K562 (cell line): ENCODE results near the gene LYPLA2. TPM values are rescaled to one million over a fixed set of nuclear protein-coding genes. Genes with fewer than 3 reads are reported as not detected.
A peak's percentile ranks its signal among the peaks of the same experiment; 100 is the strongest.

ENCODE experiments used
- ATAC-seq: fragments of 200-7000 bp; cut with Tn5 transposase; 3 replicates; pipeline ENCODE4 v1.9.1; 2020; ENCODE audit warnings: moderate library complexity
- BruUV-seq: library from RNA; stranded (reverse); fragments of 400-500 nt; replicated peaks from 2 replicates; lab custom pipeline; 2021; lab: Mats Ljungman, UMichigan
- CTCF ChIA-PET: fragments of 300-600 bp; formaldehyde crosslinking; extraction: SDS; loops from one replicate; lab custom pipeline; 2021; ENCODE audit warnings: low intra/inter-chr PET ratio; lab: Yijun Ruan, JAX
- POLR2A ChIA-PET: fragments of 300-600, 350-650 bp; sonication (Branson Sonifier 250); formaldehyde crosslinking; extraction: SDS; loops from one replicate; lab custom pipeline; 2021; ENCODE audit warnings: antibody characterized with exemption, inconsistent platforms; lab: Yijun Ruan, JAX
- DNase-seq, 4 experiments: peaks; one replicate each; pipeline versions ENCODE4 v3.0.0 to v3.0.0-alpha.2; 2011 to 2018; ENCODE audit warnings: low spot score in 3 of 4, mixed read lengths in 3 of 4; ENCODE audit errors: extremely low read depth in 1 of 4
- FAIRE-seq: peaks from 2 replicates; lab custom pipeline; 2011; peaks lifted over from hg19 to GRCh38; lab: Jason Lieb, UNC
- H2AFZ ChIP-seq: 2 replicates; pipeline ENCODE4 v1.6.0; 2011; ENCODE audit warnings: low read depth, low read length, control low read depth, inconsistent platforms
- H3K27ac ChIP-seq: fragments of 200-600 bp; 3 replicates; pipeline ENCODE4 v1.8.0; 2011; ENCODE audit warnings: low read depth, mild to moderate bottlenecking, control low read depth, inconsistent platforms, low read length, moderate library complexity, mixed read lengths; ENCODE audit errors: extremely low read depth
- H3K27me3 ChIP-seq, 2 experiments: fragments of 300-600 bp in 1 of 2; 2 replicates in 1 of 2; 3 replicates in 1 of 2; pipeline versions ENCODE4 v1.6.0 to v1.8.0; 2011; ENCODE audit warnings: inconsistent platforms in 2 of 2, low read length in 2 of 2, mild to moderate bottlenecking in 1 of 2, mixed read lengths in 1 of 2, moderate library complexity in 1 of 2; ENCODE audit not compliant: control insufficient read depth in 2 of 2, insufficient read depth in 2 of 2
- H3K36me3 ChIP-seq: fragments of 300-600 bp; 3 replicates; pipeline ENCODE4 v1.8.0; 2011; ENCODE audit warnings: mild to moderate bottlenecking, low read length, inconsistent platforms; ENCODE audit not compliant: control insufficient read depth, insufficient read depth
- H3K4me1 ChIP-seq, 2 experiments: fragments of 200-600 bp in 1 of 2; replicated peaks in 1 of 2; 2 replicates in 1 of 2; 3 replicates in 1 of 2; pipeline versions ENCODE4 v1.5.1 to v1.8.0; 2011; ENCODE audit warnings: inconsistent platforms in 2 of 2, low read length in 2 of 2, mild to moderate bottlenecking in 1 of 2, mixed read lengths in 1 of 2, moderate library complexity in 1 of 2; ENCODE audit not compliant: control insufficient read depth in 2 of 2, insufficient read depth in 2 of 2
- H3K4me2 ChIP-seq: 2 replicates; pipeline ENCODE4 v1.6.1; 2011; ENCODE audit warnings: low read length, control low read depth, inconsistent platforms, mixed read lengths; ENCODE audit not compliant: insufficient read depth
- H3K4me3 ChIP-seq: fragments of 200-600 bp; sonication (generic), shearing (Covaris generic); 2 replicates; pipeline ENCODE4 v1.5.1; 2016; ENCODE audit warnings: control low read depth, inconsistent platforms
- H3K79me2 ChIP-seq: fragments of 200-600 bp; 3 replicates; pipeline ENCODE4 v1.8.0; 2011; ENCODE audit warnings: low read length, inconsistent platforms; ENCODE audit not compliant: control insufficient read depth, insufficient read depth
- H3K9ac ChIP-seq, 2 experiments: 2 replicates each; pipeline versions ENCODE4 v1.6.0 to v1.6.1; 2011; ENCODE audit warnings: low read depth in 2 of 2, low read length in 2 of 2, control low read depth in 1 of 2, inconsistent platforms in 1 of 2, mild to moderate bottlenecking in 1 of 2, mixed read lengths in 1 of 2; ENCODE audit not compliant: insufficient read depth in 1 of 2
- H3K9me1 ChIP-seq: one replicate; pipeline ENCODE4 v1.6.0; 2011; ENCODE audit warnings: inconsistent platforms, mild to moderate bottlenecking, low read length, moderate library complexity; ENCODE audit not compliant: control insufficient read depth, insufficient read depth
- H3K9me3 ChIP-seq: replicated peaks from 2 replicates; pipeline ENCODE4 v1.5.1; 2011; ENCODE audit warnings: low read depth, low read length, inconsistent platforms; ENCODE audit not compliant: control insufficient read depth, insufficient read depth
- H4K20me1 ChIP-seq: replicated peaks from 2 replicates; pipeline ENCODE4 v1.6.1; 2011; ENCODE audit warnings: low read length, inconsistent platforms, mixed read lengths; ENCODE audit not compliant: control insufficient read depth, insufficient read depth
- ARID4B ChIP-seq: sonication (generic); formaldehyde crosslinking; IDR thresholded peaks from 2 replicates; pipeline ENCODE4 v1.8.0; 2022; ENCODE audit warnings: mild to moderate bottlenecking, missing genetic modification reagents
- BHLHE40 ChIP-seq: IDR thresholded peaks from 2 replicates; pipeline ENCODE4 v1.6.1; 2011; ENCODE audit warnings: low read length, improper control_type of control experiment
- E2F6 ChIP-seq, 2 experiments: IDR thresholded peaks; 2 replicates each; pipeline ENCODE4 v1.6.1; 2011; ENCODE audit warnings: borderline replicate concordance in 1 of 2, control low read depth in 1 of 2, low read depth in 1 of 2, low read length in 1 of 2, mild to moderate bottlenecking in 1 of 2, mixed read lengths in 1 of 2, moderate library complexity in 1 of 2; ENCODE audit not compliant: insufficient read depth in 1 of 2, insufficient read length in 1 of 2, poor library complexity in 1 of 2, severe bottlenecking in 1 of 2; ENCODE audit errors: extremely low read depth in 1 of 2
- EGR1 ChIP-seq: fragments of 450-650 bp; conservative IDR thresholded peaks from 2 replicates; pipeline ENCODE4 v1.6.1; 2017; ENCODE audit warnings: mild to moderate bottlenecking
- FOXK2 ChIP-seq, 2 experiments: fragments of 450-650 bp; IDR thresholded peaks in 1 of 2; conservative IDR thresholded peaks in 1 of 2; 2 replicates each; pipeline ENCODE4 v1.6.1; 2016; ENCODE audit warnings: low read depth in 2 of 2, mild to moderate bottlenecking in 1 of 2
- HDAC1 ChIP-seq, 2 experiments: fragments of 450-650 bp; IDR thresholded peaks; 2 replicates each; pipeline ENCODE4 v1.6.1; 2016 to 2017; ENCODE audit warnings: inconsistent platforms in 1 of 2, mild to moderate bottlenecking in 1 of 2, moderate library complexity in 1 of 2
- KLF13 ChIP-seq: fragments of 450-650 bp; IDR thresholded peaks from 2 replicates; pipeline ENCODE4 v1.6.1; 2016; ENCODE audit warnings: missing genetic modification characterization, low read depth, mild to moderate bottlenecking, missing compliant biosample characterization, moderate library complexity, borderline replicate concordance
- KLF16 ChIP-seq: IDR thresholded peaks from 2 replicates; pipeline ENCODE4 v1.6.1; 2016; ENCODE audit warnings: antibody characterized with exemption
- MXI1 ChIP-seq: IDR thresholded peaks from 2 replicates; pipeline ENCODE4 v1.6.1; 2011; ENCODE audit warnings: low read depth, mild to moderate bottlenecking, improper control_type of control experiment, low read length
- MYC ChIP-seq, 2 experiments: fragments of 250-450 bp in 1 of 2; sonication (Bioruptor Pico) in 1 of 2; IDR thresholded peaks; 2 replicates each; pipeline versions ENCODE4 v1.5.1 to v1.6.1; 2012 to 2021; ENCODE audit warnings: low read depth in 2 of 2, borderline replicate concordance in 1 of 2, improper control_type of control experiment in 1 of 2, low read length in 1 of 2, mild to moderate bottlenecking in 1 of 2, moderate library complexity in 1 of 2
- NFIC ChIP-seq: fragments of 450-650 bp; IDR thresholded peaks from 2 replicates; pipeline ENCODE4 v1.6.1; 2017; ENCODE audit warnings: mild to moderate bottlenecking, inconsistent platforms
- NRF1 ChIP-seq, 2 experiments: fragments of 450-650 bp; IDR thresholded peaks in 1 of 2; conservative IDR thresholded peaks in 1 of 2; 2 replicates each; pipeline ENCODE4 v1.6.1; 2014; ENCODE audit warnings: mild to moderate bottlenecking in 2 of 2
- RB1 ChIP-seq: fragments of 450-650 bp; IDR thresholded peaks from 2 replicates; pipeline ENCODE4 v1.6.1; 2017; ENCODE audit warnings: low read depth, mild to moderate bottlenecking
- RBM17 ChIP-seq: fragments of 200-400 bp; formaldehyde crosslinking; IDR thresholded peaks from 2 replicates; pipeline ENCODE4 v1.6.1; 2017; ENCODE audit warnings: low read depth, mild to moderate bottlenecking, low read length, borderline replicate concordance
- RCOR1 ChIP-seq, 2 experiments: IDR thresholded peaks; 2 replicates each; pipeline ENCODE4 v1.6.1; 2012; ENCODE audit warnings: low read depth in 2 of 2, low read length in 2 of 2, borderline replicate concordance in 1 of 2, improper control_type of control experiment in 1 of 2
- SAP30 ChIP-seq: fragments of 200-600 bp; sonication (generic); IDR thresholded peaks from 2 replicates; pipeline ENCODE4 v1.6.1; 2012; ENCODE audit warnings: borderline replicate concordance, low read depth, mild to moderate bottlenecking, moderate library complexity, low read length, control low read depth, inconsistent platforms; ENCODE audit not compliant: insufficient read depth, poor library complexity, severe bottlenecking
- WGBS: fragments of 100-300 bp; shearing (Covaris generic); methylation state at CpG from one replicate; pipeline ENCODE4 v1.1.6; 2016; ENCODE audit warnings: low coverage, mixed read lengths; ENCODE audit not compliant: insufficient coverage; ENCODE audit errors: missing lambda C conversion rate; 5-methylcytosine and 5-hydroxymethylcytosine counted together
- in situ Hi-C: fragments of 300-500 bp; cut with MboI; formaldehyde crosslinking; loops from 4 replicates; pipeline ENCODE4 v1.15.0; 2018; ENCODE audit warnings: inconsistent platforms, mixed read lengths
- intact Hi-C: fragments of 100-400 bp; cut with micrococcal nuclease; formaldehyde crosslinking; loops from 2 replicates; pipeline ENCODE4 v1.14.2; 2022
- polyA plus RNA-seq, 8 experiments: library from polyadenylated mRNA; depleted of rRNA in 4 of 8; stranded (reverse) in 5 of 8; unstranded in 3 of 8; fragments of >200 nt; fragmentation: Nextera tagmentation in 2 of 8; fragmentation: Illumina TruSeq in 1 of 8; extraction: Ambion mirVana in 2 of 8; extraction: Trizol in 1 of 8; gene quantifications; 2 replicates each; pipeline versions ENCODE4 v1.2.1 to v1.2.3, GENCODE V29; 2011 to 2014; ENCODE audit warnings: inconsistent platforms in 1 of 8, missing spikeins in 1 of 8
- total RNA-seq, 7 experiments: library from RNA; depleted of rRNA in 6 of 7; stranded (reverse); fragments of >200 nt in 6 of 7; fragmentation: Illumina TruSeq in 2 of 7; extraction: Trizol in 2 of 7; gene quantifications; 2 replicates each; pipeline versions ENCODE4 v1.2.1 to v1.2.3, GENCODE V29; 2011 to 2021; ENCODE audit warnings: low replicate concordance in 1 of 7

The LYPLA2 gene
- total and polyA plus RNA-seq, 9 of the 15 experiments (the other 6 are each of a cell fraction or from before 2014, with no cell fraction given), result 3.9 to 128 (median 60.1) TPM

- POLR2A ChIA-PET, result no interaction called here
- Histone ChIP-seq H3K4me1 (peaks cover 5 to 8% of the 10 kb centered on the region in 2 experiments; a peak in 4 of 5 replicates), H3K4me3 (peak overlapping the region; percentile 38), H3K36me3 (no peaks in the 10 kb centered on the region), H4K20me1 (no peaks in the 10 kb centered on the region), H2AFZ (peak overlapping the region; percentile 90), H3K27me3 (no peaks in the 10 kb centered on the region), H3K9me3 (no peaks in the 10 kb centered on the region), H3K27ac (no peak overlapping the region), H3K79me2 (no peaks in the 10 kb centered on the region), H3K9me1 (no peaks in the 10 kb centered on the region), H3K4me2 (peak overlapping the region; percentile 85), H3K9ac (peak overlapping the region; percentile 32 to 88; a peak in 3 of 4 replicates)
- intact Hi-C loops (no loop called here), in situ Hi-C loops (no loop called here)
- no TSS peak for BruUV-seq
- 0% methylated on average over 15 of the region's 21 CpGs for WGBS
- ATAC-seq (peak; percentile 100), DNase-seq (peak; percentile 69 to 86 (median 85)), FAIRE-seq (peak; percentile 72)
- CTCF ChIA-PET, result no interaction called here
- TF ChIP-seq BHLHE40, result peak; percentile 36; the same call in 1 of the 2 replicates
- no peak for TF ChIP-seq NFIC
- peak; percentile 77; the same call in 1 of the 2 replicates for TF ChIP-seq MXI1
- TF ChIP-seq FOXK2 (conservative IDR thresholded peaks at IDR 0.05 in 1 of 2, IDR thresholded peaks at IDR 0.05 in 1 of 2; ENCODE audit: low read depth in 2 of 2), result 0 out of 4 replicates have a peak, but pooled peaks of 1 of the 2 experiments have one; percentile 10
- peak in 1 of 2 experiments; percentile 30 for TF ChIP-seq E2F6 (IDR thresholded peaks at IDR 0.05; ENCODE audit: borderline replicate concordance in 1 of 2, extremely low read depth in 1 of 2, insufficient read depth in 1 of 2, insufficient read length in 1 of 2, low read depth in 1 of 2, low read length in 1 of 2, poor library complexity in 1 of 2, severe bottlenecking in 1 of 2)
- TF ChIP-seq ARID4B (CRISPR knock-in tag), result peak; percentile 83
- 0 out of 2 replicates have a peak, but pooled peaks have one; percentile 31 for TF ChIP-seq RB1
- peak; percentile 55 for TF ChIP-seq SAP30
- TF ChIP-seq NRF1 (conservative IDR thresholded peaks at IDR 0.05 in 1 of 2, IDR thresholded peaks at IDR 0.05 in 1 of 2), result peak; percentile 33 to 45; a peak in 3 of 4 replicates
- peak; percentile 67; the same call in 1 of the 2 replicates for TF ChIP-seq KLF13 (tag)
- TF ChIP-seq KLF16, result no peak
- TF ChIP-seq MYC (IDR thresholded peaks at IDR 0.05; ENCODE audit: low read depth, low read length), result 0 out of 2 replicates have a peak, but pooled peaks have one; percentile 37
- no peak for TF ChIP-seq MYC (CRISPR knock-in tag; IDR thresholded peaks at IDR 0.05; ENCODE audit: borderline replicate concordance, low read depth)
- no peak for TF ChIP-seq RCOR1 (IDR thresholded peaks at IDR 0.05; ENCODE audit: borderline replicate concordance in 1 of 2, low read depth in 2 of 2, low read length in 2 of 2)
- TF ChIP-seq RBM17, result no peak
- TF ChIP-seq HDAC1 (IDR thresholded peaks at IDR 0.05), result peak in 1 of 2 experiments; percentile 75; a peak in 2 of 4 replicates
- peak; percentile 72 for TF ChIP-seq EGR1
These were observed 47.5 kb downstream of the LYPLA2 start for GRCh38 chr1:23838401-23838866.
